NB4 (cell line): ENCODE measurements around the gene NAALADL2.

Experiments
- DNase-seq: peaks from one replicate; pipeline ENCODE4 v3.0.0; 2010; ENCODE audit warnings: low read depth
- H3K4me3 ChIP-seq: one replicate; pipeline ENCODE4 v1.5.1; 2011; ENCODE audit warnings: mild to moderate bottlenecking, low read depth, low read length, moderate library complexity
- CTCF ChIP-seq: IDR thresholded peaks from one replicate; pipeline ENCODE4 v1.5.1; 2012; ENCODE audit warnings: low read depth, low read length
- MAX ChIP-seq: IDR thresholded peaks from 2 replicates; pipeline ENCODE4 v1.6.1; 2011; ENCODE audit warnings: low read depth, low read length
- MYC ChIP-seq: IDR thresholded peaks from 2 replicates; pipeline ENCODE4 v1.6.1; 2011; ENCODE audit warnings: low read depth, low read length
- POLR2A ChIP-seq: IDR thresholded peaks from 2 replicates; pipeline ENCODE4 v1.6.1; 2011; ENCODE audit warnings: mild to moderate bottlenecking; ENCODE audit not compliant: insufficient read length; ENCODE audit errors: extremely low read depth

The NAALADL2 gene

GRCh38 chr3:175176556-175176955 is 317.4 kb downstream of the NAALADL2 start:
- H3K4me3 ChIP-seq, result no peak overlapping the region
- TF ChIP-seq CTCF (no peak), MAX (no peak), POLR2A (no peak), MYC (no peak)
- DNase-seq, result no peak

- TF ChIP-seq POLR2A (no peak), MYC (no peak), MAX (no peak), CTCF (no peak)
- H3K4me3 ChIP-seq, result no peak overlapping the region
- no peak for DNase-seq
Measured at GRCh38 chr3:175179055-175179454, 319.9 kb downstream of the NAALADL2 start.

GRCh38 chr3:175184392-175184791 is 325.3 kb downstream of the NAALADL2 start:
- no peak for TF ChIP-seq POLR2A
- no peak for TF ChIP-seq MYC
- TF ChIP-seq MAX, result no peak
- TF ChIP-seq CTCF, result no peak
- DNase-seq, result no peak
- no peak overlapping the region for H3K4me3 ChIP-seq

GRCh38 chr3:175185903-175186302 is 326.8 kb downstream of the NAALADL2 start:
- TF ChIP-seq MAX (no peak), MYC (no peak), POLR2A (no peak), CTCF (no peak)
- no peak overlapping the region for H3K4me3 ChIP-seq
- no peak for DNase-seq

GRCh38 chr3:175186511-175186910 is 327.4 kb downstream of the NAALADL2 start:
- no peak overlapping the region for H3K4me3 ChIP-seq
- no peak for DNase-seq
- TF ChIP-seq MYC (no peak), POLR2A (no peak), MAX (no peak)

GRCh38 chr3:175187586-175187985 is 328.5 kb downstream of the NAALADL2 start:
- no peak for DNase-seq
- TF ChIP-seq MYC (no peak), CTCF (no peak), MAX (no peak), POLR2A (no peak)
- H3K4me3 ChIP-seq, result no peak overlapping the region
